GM23338 (cell line): ENCODE data around the gene JOSD2. TPM values are rescaled to one million over a fixed set of nuclear protein-coding genes. Genes with fewer than 3 reads are reported as not detected.

Experiments used
- CREB1 ChIP-seq: fragments of 250-450 bp; sonication (Bioruptor Pico); IDR thresholded peaks from 2 replicates; pipeline ENCODE4 v1.5.0; 2020; ENCODE audit warnings: low read depth, mild to moderate bottlenecking, moderate library complexity
- EZH2 ChIP-seq: fragments of 200-600 bp; sonication (generic); IDR thresholded peaks from one replicate; pipeline ENCODE4 v1.8.0; 2017; ENCODE audit warnings: antibody characterized with exemption, mild to moderate bottlenecking, low read depth; ENCODE audit not compliant: unreplicated experiment
- ZNF114 ChIP-seq: fragments of 250-450 bp; sonication (Bioruptor Pico); IDR thresholded peaks from 2 replicates; pipeline ENCODE4 v1.5.0; 2020; ENCODE audit warnings: mild to moderate bottlenecking, moderate library complexity
- polyA plus RNA-seq: library from polyadenylated mRNA; unstranded; fragments of >200 nt; fragmentation: Nextera tagmentation; extraction: Ambion mirVana; gene quantifications from 2 replicates; pipeline ENCODE4 v1.2.1, GENCODE V29; 2016
- total RNA-seq: library from RNA; depleted of rRNA; stranded (reverse); fragments of >200 nt; shearing (Covaris generic); gene quantifications from 2 replicates; pipeline ENCODE4 v1.2.3, GENCODE V29; 2014
- TF ChIP-seq, protein P1 (sequence below): fragments of 250-450 bp; sonication (Bioruptor Pico); IDR thresholded peaks from 2 replicates; pipeline ENCODE4 v1.5.0; 2020; ENCODE audit warnings: mild to moderate bottlenecking, moderate library complexity
- TF ChIP-seq, protein P2 (sequence below): IDR thresholded peaks from one replicate; pipeline ENCODE4 v1.6.1; 2018; ENCODE audit warnings: antibody characterized with exemption; ENCODE audit not compliant: unreplicated experiment
- TF ChIP-seq, protein P3 (sequence below): IDR thresholded peaks from 2 replicates; pipeline ENCODE4 v1.6.1; 2016; ENCODE audit warnings: antibody characterized with exemption

Gene JOSD2
- total and polyA plus RNA-seq, 2 experiments from 2014 or later: 3.3 to 5.8 TPM

DNA sequence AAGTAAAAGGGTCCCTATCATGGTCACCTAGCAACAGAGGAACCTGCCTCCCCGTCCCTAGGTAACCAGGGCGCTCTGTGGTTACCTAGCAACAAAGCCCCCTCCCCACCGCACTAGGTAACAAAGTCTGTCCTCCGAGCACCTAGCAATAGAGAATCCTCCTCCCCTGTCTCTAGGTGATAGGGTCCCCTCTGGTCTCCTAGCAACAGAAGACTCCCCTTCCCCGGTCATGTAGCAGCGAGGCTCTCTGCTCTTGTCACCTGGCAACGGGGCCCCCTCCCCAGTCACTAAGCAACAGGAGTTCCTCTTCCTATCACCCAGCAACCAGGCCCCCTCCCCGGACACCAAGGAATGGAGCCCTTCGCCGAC lies 307 bp downstream of the JOSD2 start (continued):
- TF ChIP-seq, protein P1, sequence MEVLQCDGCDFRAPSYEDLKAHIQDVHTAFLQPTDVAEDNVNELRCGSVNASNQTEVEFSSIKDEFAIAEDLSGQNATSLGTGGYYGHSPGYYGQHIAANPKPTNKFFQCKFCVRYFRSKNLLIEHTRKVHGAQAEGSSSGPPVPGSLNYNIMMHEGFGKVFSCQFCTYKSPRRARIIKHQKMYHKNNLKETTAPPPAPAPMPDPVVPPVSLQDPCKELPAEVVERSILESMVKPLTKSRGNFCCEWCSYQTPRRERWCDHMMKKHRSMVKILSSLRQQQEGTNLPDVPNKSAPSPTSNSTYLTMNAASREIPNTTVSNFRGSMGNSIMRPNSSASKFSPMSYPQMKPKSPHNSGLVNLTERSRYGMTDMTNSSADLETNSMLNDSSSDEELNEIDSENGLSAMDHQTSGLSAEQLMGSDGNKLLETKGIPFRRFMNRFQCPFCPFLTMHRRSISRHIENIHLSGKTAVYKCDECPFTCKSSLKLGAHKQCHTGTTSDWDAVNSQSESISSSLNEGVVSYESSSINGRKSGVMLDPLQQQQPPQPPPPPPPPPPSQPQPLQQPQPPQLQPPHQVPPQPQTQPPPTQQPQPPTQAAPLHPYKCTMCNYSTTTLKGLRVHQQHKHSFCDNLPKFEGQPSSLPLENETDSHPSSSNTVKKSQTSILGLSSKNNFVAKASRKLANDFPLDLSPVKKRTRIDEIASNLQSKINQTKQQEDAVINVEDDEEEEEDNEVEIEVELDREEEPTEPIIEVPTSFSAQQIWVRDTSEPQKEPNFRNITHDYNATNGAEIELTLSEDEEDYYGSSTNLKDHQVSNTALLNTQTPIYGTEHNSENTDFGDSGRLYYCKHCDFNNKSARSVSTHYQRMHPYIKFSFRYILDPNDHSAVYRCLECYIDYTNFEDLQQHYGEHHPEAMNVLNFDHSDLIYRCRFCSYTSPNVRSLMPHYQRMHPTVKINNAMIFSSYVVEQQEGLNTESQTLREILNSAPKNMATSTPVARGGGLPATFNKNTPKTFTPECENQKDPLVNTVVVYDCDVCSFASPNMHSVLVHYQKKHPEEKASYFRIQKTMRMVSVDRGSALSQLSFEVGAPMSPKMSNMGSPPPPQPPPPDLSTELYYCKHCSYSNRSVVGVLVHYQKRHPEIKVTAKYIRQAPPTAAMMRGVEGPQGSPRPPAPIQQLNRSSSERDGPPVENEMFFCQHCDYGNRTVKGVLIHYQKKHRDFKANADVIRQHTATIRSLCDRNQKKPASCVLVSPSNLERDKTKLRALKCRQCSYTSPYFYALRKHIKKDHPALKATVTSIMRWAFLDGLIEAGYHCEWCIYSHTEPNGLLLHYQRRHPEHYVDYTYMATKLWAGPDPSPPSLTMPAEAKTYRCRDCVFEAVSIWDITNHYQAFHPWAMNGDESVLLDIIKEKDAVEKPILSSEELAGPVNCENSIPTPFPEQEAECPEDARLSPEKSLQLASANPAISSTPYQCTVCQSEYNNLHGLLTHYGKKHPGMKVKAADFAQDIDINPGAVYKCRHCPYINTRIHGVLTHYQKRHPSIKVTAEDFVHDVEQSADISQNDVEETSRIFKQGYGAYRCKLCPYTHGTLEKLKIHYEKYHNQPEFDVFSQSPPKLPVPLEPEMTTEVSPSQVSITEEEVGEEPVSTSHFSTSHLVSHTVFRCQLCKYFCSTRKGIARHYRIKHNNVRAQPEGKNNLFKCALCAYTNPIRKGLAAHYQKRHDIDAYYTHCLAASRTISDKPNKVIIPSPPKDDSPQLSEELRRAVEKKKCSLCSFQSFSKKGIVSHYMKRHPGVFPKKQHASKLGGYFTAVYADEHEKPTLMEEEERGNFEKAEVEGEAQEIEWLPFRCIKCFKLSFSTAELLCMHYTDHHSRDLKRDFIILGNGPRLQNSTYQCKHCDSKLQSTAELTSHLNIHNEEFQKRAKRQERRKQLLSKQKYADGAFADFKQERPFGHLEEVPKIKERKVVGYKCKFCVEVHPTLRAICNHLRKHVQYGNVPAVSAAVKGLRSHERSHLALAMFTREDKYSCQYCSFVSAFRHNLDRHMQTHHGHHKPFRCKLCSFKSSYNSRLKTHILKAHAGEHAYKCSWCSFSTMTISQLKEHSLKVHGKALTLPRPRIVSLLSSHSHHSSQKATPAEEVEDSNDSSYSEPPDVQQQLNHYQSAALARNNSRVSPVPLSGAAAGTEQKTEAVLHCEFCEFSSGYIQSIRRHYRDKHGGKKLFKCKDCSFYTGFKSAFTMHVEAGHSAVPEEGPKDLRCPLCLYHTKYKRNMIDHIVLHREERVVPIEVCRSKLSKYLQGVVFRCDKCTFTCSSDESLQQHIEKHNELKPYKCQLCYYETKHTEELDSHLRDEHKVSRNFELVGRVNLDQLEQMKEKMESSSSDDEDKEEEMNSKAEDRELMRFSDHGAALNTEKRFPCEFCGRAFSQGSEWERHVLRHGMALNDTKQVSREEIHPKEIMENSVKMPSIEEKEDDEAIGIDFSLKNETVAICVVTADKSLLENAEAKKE: no peak
- TF ChIP-seq, protein P2, sequence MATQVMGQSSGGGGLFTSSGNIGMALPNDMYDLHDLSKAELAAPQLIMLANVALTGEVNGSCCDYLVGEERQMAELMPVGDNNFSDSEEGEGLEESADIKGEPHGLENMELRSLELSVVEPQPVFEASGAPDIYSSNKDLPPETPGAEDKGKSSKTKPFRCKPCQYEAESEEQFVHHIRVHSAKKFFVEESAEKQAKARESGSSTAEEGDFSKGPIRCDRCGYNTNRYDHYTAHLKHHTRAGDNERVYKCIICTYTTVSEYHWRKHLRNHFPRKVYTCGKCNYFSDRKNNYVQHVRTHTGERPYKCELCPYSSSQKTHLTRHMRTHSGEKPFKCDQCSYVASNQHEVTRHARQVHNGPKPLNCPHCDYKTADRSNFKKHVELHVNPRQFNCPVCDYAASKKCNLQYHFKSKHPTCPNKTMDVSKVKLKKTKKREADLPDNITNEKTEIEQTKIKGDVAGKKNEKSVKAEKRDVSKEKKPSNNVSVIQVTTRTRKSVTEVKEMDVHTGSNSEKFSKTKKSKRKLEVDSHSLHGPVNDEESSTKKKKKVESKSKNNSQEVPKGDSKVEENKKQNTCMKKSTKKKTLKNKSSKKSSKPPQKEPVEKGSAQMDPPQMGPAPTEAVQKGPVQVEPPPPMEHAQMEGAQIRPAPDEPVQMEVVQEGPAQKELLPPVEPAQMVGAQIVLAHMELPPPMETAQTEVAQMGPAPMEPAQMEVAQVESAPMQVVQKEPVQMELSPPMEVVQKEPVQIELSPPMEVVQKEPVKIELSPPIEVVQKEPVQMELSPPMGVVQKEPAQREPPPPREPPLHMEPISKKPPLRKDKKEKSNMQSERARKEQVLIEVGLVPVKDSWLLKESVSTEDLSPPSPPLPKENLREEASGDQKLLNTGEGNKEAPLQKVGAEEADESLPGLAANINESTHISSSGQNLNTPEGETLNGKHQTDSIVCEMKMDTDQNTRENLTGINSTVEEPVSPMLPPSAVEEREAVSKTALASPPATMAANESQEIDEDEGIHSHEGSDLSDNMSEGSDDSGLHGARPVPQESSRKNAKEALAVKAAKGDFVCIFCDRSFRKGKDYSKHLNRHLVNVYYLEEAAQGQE: no peak
- TF ChIP-seq ZNF114 (CRISPR knock-in tag) (no peak), EZH2 (no peak), CREB1 (CRISPR knock-in tag) (no peak)
- TF ChIP-seq, protein P3, sequence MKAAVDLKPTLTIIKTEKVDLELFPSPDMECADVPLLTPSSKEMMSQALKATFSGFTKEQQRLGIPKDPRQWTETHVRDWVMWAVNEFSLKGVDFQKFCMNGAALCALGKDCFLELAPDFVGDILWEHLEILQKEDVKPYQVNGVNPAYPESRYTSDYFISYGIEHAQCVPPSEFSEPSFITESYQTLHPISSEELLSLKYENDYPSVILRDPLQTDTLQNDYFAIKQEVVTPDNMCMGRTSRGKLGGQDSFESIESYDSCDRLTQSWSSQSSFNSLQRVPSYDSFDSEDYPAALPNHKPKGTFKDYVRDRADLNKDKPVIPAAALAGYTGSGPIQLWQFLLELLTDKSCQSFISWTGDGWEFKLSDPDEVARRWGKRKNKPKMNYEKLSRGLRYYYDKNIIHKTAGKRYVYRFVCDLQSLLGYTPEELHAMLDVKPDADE: no peak
